GM18909 (cell line): ENCODE measurements around the gene AK4.
A peak's percentile ranks its signal among the peaks of the same experiment; 100 is the strongest.

Experiments
- ATAC-seq: cut with Tn5 transposase; IDR thresholded peaks from one replicate; pipeline ENCODE4 v1.9.1; 2021; ENCODE audit warnings: mild to moderate bottlenecking; ENCODE audit not compliant: unreplicated experiment, poor library complexity

Gene AK4

GRCh38 chr1:65209005-65209885, 61.2 kb downstream of the AK4 start:
- ATAC-seq, result peak; percentile 58

DNA sequence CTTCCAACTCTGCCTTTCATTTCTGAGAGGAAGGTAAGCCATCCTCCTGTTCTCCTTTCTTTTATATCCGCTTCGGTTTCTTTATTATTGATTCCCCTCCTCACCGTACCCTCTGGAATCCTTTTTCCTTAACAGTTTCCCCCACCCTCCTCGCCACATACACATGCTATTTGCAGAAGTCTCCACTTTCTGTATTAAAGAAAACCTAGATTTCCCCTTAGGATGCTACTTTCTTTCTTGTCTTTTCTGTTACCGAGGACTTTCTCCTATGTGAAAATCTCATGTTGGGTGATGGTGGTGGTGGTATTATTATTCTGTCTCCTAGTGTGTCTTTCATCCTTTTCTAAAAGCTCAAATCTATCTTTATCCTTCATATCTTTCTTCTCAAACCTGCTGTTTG, 62.3 kb downstream of the AK4 start:
- no peak for ATAC-seq

DNA sequence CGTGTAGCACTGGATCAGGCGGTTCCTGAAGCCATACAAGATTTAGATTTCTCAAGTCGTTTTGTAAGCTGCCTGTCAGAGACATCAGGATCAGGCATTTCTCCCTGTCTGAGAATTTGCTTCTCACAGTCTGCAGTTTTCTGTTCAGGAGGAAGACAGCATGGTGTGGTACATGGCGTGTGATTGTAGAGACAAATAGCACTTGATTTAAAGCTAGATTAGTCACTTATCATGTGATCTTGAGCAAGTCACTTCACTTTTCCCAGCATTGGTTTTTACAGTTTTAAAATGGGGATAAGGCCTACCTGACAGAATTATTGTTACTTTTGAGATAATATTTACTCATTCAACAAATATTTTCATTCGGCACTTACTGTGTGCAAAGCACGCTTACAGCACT, 63.3 kb downstream of the AK4 start:
- ATAC-seq, result no peak

DNA sequence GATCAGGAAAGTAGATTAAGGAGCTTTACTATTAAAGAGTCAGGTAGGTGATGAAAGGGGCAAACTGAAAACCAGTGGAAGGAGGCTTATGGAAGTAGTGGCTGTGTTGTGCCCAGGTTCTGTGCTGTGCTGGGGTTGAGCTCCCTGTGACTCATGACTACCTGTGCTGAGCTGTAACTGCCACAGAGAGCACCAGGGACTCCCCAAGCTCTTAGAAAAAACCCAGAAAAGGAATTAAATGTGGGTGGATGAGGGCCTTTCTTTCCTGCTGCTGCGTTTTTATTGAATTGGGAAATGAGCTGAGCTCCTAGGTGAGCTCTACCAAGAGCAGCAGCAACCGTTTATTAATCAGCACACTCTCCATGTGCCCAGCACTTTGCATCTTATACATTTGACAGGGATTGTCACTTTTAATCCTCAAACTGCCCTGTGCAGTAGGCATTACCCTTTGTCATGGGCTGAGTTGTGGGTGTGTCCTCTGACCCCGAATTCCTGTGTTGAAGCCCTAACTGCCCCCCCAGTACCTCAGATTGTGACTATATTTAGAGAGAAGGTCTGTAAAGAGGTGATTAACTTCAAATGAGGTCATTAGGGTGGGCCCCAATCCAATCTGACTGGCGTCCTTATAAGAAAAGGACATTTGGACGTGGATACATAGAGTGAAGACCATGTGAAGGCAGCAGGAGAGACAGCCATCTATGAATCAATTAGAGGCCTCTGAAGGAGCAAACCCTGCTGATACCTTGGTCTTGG, 65.4 kb downstream of the AK4 start:
- no peak for ATAC-seq

- no peak for ATAC-seq
These were observed 66.5 kb downstream of the AK4 start for GRCh38 chr1:65214340-65215027.

GRCh38 chr1:65216989-65217388, 69.0 kb downstream of the AK4 start:
- ATAC-seq, result no peak

GRCh38 chr1:65221638-65222339, 73.8 kb downstream of the AK4 start:
- ATAC-seq, result no peak

- no peak for ATAC-seq
These were observed 74.4 kb downstream of the AK4 start for GRCh38 chr1:65222340-65222940.

DNA sequence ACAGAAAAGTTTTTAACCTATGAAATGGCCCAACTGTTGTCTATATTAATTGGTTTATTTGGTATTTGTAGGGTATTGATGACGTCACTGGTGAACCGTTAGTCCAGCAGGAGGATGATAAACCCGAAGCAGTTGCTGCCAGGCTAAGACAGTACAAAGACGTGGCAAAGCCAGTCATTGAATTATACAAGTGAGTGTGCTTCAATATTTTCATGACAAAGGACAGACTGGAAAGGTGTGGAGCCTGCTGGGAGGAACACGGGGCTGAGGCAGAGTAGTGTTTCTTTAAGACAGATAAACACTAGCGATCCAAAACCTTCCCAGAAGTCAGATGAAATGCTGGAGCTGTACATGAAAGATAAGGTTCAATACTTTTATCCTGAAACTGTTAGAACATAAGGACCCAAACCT, 76.7 kb downstream of the AK4 start:
- no peak for ATAC-seq

GRCh38 chr1:65225179-65225578, 77.2 kb downstream of the AK4 start:
- no peak for ATAC-seq

DNA sequence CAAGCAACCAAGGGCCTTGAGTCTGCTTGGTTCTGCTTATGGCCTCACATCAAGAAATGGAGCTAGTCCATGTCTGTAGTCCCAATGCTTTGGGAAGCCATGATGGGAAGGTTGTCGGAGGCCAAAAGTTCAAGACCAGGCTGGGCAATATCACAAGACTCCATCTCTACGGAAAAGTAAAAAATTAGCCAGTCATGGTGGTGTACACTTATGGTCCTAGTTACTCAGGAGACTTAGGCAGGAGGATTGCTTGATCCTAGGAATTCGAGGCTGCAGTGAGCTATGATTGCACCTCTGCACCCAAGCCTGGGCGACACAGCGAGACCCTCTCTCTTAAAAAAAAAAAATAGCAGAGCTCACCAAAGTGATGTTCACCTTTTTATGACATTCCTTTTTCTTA, 81.2 kb downstream of the AK4 start:
- ATAC-seq, result no peak

DNA sequence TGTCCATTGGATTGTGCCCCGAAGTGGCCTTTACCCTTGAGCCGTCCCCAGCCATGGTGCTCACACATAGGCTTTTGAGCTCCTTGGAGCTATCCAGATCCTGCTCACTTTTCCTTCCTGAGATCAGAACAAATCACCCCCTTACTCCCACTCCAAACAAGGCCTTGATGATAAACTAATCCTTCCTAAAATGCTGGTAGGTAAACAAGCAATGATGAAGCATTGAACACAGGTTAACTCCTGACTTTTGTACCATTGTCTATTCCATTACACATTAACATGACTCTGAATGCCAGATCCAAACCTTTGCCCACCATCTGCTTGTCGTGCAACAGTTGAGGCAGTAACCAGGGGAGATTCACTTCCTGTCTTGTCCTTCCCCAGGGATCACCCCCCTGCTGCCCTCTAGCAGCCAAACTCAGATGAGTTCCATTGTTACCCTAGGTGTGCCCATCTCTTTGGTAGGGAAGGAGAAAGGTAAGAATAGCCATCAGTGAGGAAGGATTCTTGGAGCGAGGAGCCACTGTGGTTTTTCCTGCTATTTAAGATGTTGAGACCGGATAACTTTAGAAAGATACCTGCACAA, 81.8 kb downstream of the AK4 start:
- no peak for ATAC-seq

- ATAC-seq, result peak; percentile 80
These were observed 82.9 kb downstream of the AK4 start for GRCh38 chr1:65230731-65231481.

GRCh38 chr1:65231718-65232330, 83.8 kb downstream of the AK4 start:
- ATAC-seq, result no peak

- ATAC-seq, result no peak
These were observed 84.5 kb downstream of the AK4 start for GRCh38 chr1:65232461-65232990.

DNA sequence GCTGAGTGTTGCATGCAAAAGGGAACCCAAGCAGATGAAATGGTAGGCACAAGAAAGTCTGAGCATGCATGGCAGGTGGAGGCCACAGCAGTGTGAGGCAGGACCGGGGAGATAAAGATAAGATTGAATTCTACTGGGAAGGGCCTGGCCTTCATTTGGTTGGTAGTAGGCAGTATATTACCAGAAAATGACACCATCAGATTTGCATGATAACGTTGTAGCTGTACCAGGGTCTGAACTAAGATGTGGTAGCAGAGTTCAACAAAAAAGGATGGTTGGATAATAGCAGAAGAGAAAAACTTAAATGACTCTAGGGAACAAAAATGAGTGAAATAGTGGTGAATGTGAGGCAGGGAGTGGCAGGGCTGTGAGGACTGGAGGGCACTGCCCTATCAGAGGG, 85.8 kb downstream of the AK4 start:
- no peak for ATAC-seq

DNA sequence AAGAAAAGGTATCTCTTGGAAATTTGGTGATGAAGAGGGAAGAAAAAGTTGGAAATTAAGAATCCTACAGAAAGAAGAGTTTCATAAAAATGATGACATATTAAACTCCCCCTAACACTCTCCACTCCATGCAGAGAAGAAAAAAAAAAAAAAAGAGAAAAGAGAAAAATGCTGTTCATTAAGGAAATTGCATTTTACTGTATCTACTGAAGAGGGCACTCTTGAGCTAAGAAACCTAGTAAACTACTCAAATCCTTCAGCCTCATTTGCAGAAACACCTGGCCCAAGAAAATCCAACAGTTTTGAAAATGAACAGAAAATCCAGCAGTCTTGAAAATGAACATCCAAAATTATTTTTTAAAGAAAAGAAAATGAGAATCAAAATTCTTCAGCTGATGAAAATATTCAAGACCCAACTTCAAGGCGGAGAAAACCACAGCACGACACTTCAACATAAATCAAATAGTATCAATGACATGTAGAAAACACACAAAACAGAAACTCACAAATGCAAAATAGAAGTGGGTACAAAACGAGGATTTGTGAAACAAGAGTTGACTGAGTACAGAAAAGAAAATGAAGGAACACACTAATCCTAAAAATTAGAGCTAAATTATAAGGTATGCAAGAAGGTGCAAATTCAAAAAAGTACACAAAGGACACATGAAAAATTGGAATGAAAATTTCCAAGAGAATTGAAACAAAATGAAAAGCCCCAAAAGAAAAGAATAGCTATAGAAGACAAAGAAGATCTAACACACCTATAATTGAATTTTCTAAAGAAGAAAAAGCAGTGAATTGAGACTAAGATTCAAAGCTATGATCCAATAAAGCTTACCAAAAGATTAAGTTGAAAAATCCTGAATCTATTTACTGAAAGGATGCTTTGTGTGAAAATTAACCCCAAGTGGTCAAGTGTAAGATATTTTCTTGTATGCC, 88.1 kb downstream of the AK4 start:
- ATAC-seq, result no peak
